GM12878 (cell line): ENCODE data around the gene TSHZ3. TPM values are rescaled to one million over a fixed set of nuclear protein-coding genes. Genes with fewer than 3 reads are reported as not detected.

Experiments used
- ATAC-seq: fragments of 200-7000 bp; cut with Tn5 transposase; 3 replicates; pipeline ENCODE4 v1.9.1; 2020; ENCODE audit warnings: mild to moderate bottlenecking, moderate library complexity
- Bru-seq: library from RNA; stranded (reverse); fragments of 400-500 nt; gene quantifications from one replicate; lab custom pipeline; 2021; lab: Mats Ljungman, UMichigan
- BruChase-seq, 2 experiments: library from RNA; stranded (reverse); fragments of 400-500 nt; gene quantifications; one replicate each; lab custom pipeline; 2021; lab: Mats Ljungman, UMichigan
- BruUV-seq: library from RNA; stranded (reverse); fragments of 400-500 nt; replicated peaks from 2 replicates; lab custom pipeline; 2021; lab: Mats Ljungman, UMichigan
- CTCF ChIA-PET: fragments of 300-600 bp; sonication (Branson Sonifier 250); formaldehyde crosslinking; extraction: SDS; loops from one replicate; lab custom pipeline; 2021; ENCODE audit warnings: inconsistent platforms; lab: Yijun Ruan, JAX
- POLR2A ChIA-PET: fragments of 350-600 bp; formaldehyde crosslinking; extraction: SDS; loops from one replicate; lab custom pipeline; 2021; ENCODE audit warnings: inconsistent platforms; lab: Charles Lee
- RAD21 ChIA-PET: fragments of 300-600 bp; sonication (Branson Sonifier 250); formaldehyde crosslinking; loops from one replicate; lab custom pipeline; 2023; ENCODE audit warnings: antibody characterized with exemption; ENCODE audit not compliant: unreplicated experiment; lab: Charles Lee
- SMC1A ChIA-PET: fragments of 300-600 bp; sonication (Branson Sonifier 250); formaldehyde crosslinking; loops from one replicate; lab custom pipeline; 2023; ENCODE audit not compliant: unreplicated experiment, uncharacterized antibody; lab: Charles Lee
- DNase-seq: peaks from one replicate; pipeline ENCODE4 v3.0.0-alpha.2; 2011; ENCODE audit warnings: low read depth, low spot score
- FAIRE-seq: peaks from 3 replicates; lab custom pipeline; 2011; peaks lifted over from hg19 to GRCh38; lab: Jason Lieb, UNC
- H2AFZ ChIP-seq: 2 replicates; pipeline ENCODE4 v1.6.0; 2011; ENCODE audit warnings: low read depth, low read length, control low read depth; ENCODE audit not compliant: control insufficient read depth
- H3K27ac ChIP-seq: 2 replicates; pipeline ENCODE4 v1.5.1; 2011; ENCODE audit warnings: control low read depth; ENCODE audit not compliant: control insufficient read depth, insufficient read depth
- H3K27me3 ChIP-seq, 2 experiments: replicated peaks in 1 of 2; 2 replicates each; pipeline versions ENCODE4 v1.6.0 to v1.6.1; 2011; ENCODE audit warnings: low read length in 1 of 2; ENCODE audit not compliant: control insufficient read depth in 2 of 2, insufficient read depth in 2 of 2
- H3K36me3 ChIP-seq, 2 experiments: 2 replicates each; pipeline ENCODE4 v1.5.1; 2011; ENCODE audit warnings: low read length in 1 of 2; ENCODE audit not compliant: control insufficient read depth in 2 of 2, insufficient read depth in 2 of 2
- H3K4me1 ChIP-seq: 2 replicates; pipeline ENCODE4 v1.6.1; 2011; ENCODE audit warnings: mild to moderate bottlenecking, low read length, moderate library complexity, mixed read lengths; ENCODE audit not compliant: control insufficient read depth, insufficient read depth
- H3K4me2 ChIP-seq: 2 replicates; pipeline ENCODE4 v1.6.0; 2011; ENCODE audit warnings: control low read depth; ENCODE audit not compliant: control insufficient read depth, insufficient read depth
- H3K4me3 ChIP-seq: fragments of 200-600 bp; sonication (generic); 2 replicates; pipeline ENCODE4 v1.5.1; 2016
- H3K79me2 ChIP-seq: 2 replicates; pipeline ENCODE4 v1.6.0; 2011; ENCODE audit warnings: low read length; ENCODE audit not compliant: control insufficient read depth, insufficient read depth
- H3K9ac ChIP-seq: 2 replicates; pipeline ENCODE4 v1.8.0; 2011; ENCODE audit warnings: low read length, control low read depth, mixed read lengths; ENCODE audit not compliant: control insufficient read depth, insufficient read depth
- H3K9me3 ChIP-seq: replicated peaks from 3 replicates; pipeline ENCODE4 v1.5.1; 2011; ENCODE audit warnings: mild to moderate bottlenecking, low read length; ENCODE audit not compliant: control insufficient read depth, insufficient read depth
- H4K20me1 ChIP-seq: 2 replicates; pipeline ENCODE4 v1.6.0; 2011; ENCODE audit not compliant: control insufficient read depth, insufficient read depth
- HDGF ChIP-seq: fragments of 450-650 bp; IDR thresholded peaks from 2 replicates; pipeline ENCODE4 v1.6.1; 2016; ENCODE audit warnings: antibody characterized with exemption
- MAX ChIP-seq: IDR thresholded peaks from 2 replicates; pipeline ENCODE4 v1.6.1; 2012; ENCODE audit warnings: low read depth, low read length, improper control_type of control experiment
- TCF3 ChIP-seq: IDR thresholded peaks from 2 replicates; pipeline ENCODE4 v1.6.1; 2012; ENCODE audit warnings: low read depth, mild to moderate bottlenecking, low read length, borderline replicate concordance; ENCODE audit not compliant: insufficient read depth
- WGBS: methylation state at CpG from one replicate; pipeline ENCODE4 v1.1.6; 2016; ENCODE audit warnings: low lambda C conversion rate; ENCODE audit not compliant: insufficient replicate concordance, insufficient coverage; ENCODE audit errors: missing lambda C conversion rate; 5-methylcytosine and 5-hydroxymethylcytosine counted together
- in situ Hi-C: fragments of 300-500 bp; cut with MboI; formaldehyde crosslinking; loops from 9 replicates; pipeline ENCODE4 v1.14.3; 2018; ENCODE audit warnings: mixed read lengths
- intact Hi-C: fragments of 100-400 bp; cut with micrococcal nuclease; formaldehyde crosslinking; loops from one replicate; pipeline ENCODE4 v1.14.2; 2022; ENCODE audit not compliant: unreplicated experiment
- long read RNA-seq, 2 experiments: library from polyadenylated mRNA; unstranded; transcript quantifications; one replicate each; pipeline ENCODE4 v2.0.0, GENCODE V29; 2019 to 2020
- polyA minus RNA-seq, 3 experiments: library from RNA; depleted of rRNA, polyadenylated mRNA; stranded (reverse); fragments of >200 nt; gene quantifications; 2 replicates each; pipeline ENCODE4 v1.2.3, GENCODE V29; 2011
- polyA plus RNA-seq, 11 experiments: library from polyadenylated mRNA; depleted of rRNA in 4 of 11; unstranded in 6 of 11; stranded (reverse) in 5 of 11; fragments of >200 nt; fragmentation: Nextera tagmentation in 4 of 11; fragmentation: Illumina TruSeq in 1 of 11; extraction: Ambion mirVana in 4 of 11; extraction: Trizol in 1 of 11; gene quantifications; 1 replicate in 1 of 11; 2 replicates in 10 of 11; pipeline versions ENCODE4 v1.2.1 to v1.2.3, GENCODE V29; 2011 to 2016; ENCODE audit warnings: inconsistent platforms in 2 of 11, missing spikeins in 2 of 11, low read depth in 1 of 11
- total RNA-seq, 4 experiments: library from RNA; depleted of rRNA in 3 of 4; stranded (reverse); fragments of >200 nt in 3 of 4; fragmentation: Illumina TruSeq in 1 of 4; extraction: Trizol in 1 of 4; gene quantifications; 2 replicates each; pipeline versions ENCODE4 v1.2.1 to v1.2.3, GENCODE V29; 2013 to 2021

The TSHZ3 gene
- not detected in 2 replicates for total RNA-seq (2013; cell fraction: nucleolus; rRNA removed)
- not detected in 2 replicates for total RNA-seq (2014; rRNA removed)
- total RNA-seq (2014; rRNA removed; fragmentation: Illumina TruSeq; extraction: Trizol): not detected in 2 replicates
- total RNA-seq (2021): 0.11 and 0.23 TPM in 2 replicates
- polyA plus RNA-seq (2011; ENCODE audit: low read depth): not detected
- not detected in 2 replicates for polyA plus RNA-seq (2011; rRNA removed)
- polyA plus RNA-seq (2011; cell fraction: cytosol; rRNA removed): not detected in 2 replicates
- polyA plus RNA-seq (2011; cell fraction: nucleus; rRNA removed): not detected in 2 replicates
- polyA plus RNA-seq (2012): not detected in 2 replicates
- not detected in 2 replicates for polyA plus RNA-seq (2014; fragmentation: Illumina TruSeq; extraction: Trizol)
- polyA plus RNA-seq (2014; fragmentation: Nextera tagmentation; extraction: Ambion mirVana): not detected
- not detected in 2 replicates for polyA plus RNA-seq (2014; rRNA removed)
- not detected for polyA plus RNA-seq (2016; fragmentation: Nextera tagmentation; extraction: Ambion mirVana)
- polyA minus RNA-seq (2011; rRNA and poly(A)+ RNA removed): not detected in 2 replicates
- polyA minus RNA-seq (2011; cell fraction: cytosol; rRNA and poly(A)+ RNA removed): not detected in 2 replicates
- polyA minus RNA-seq (2011; cell fraction: nucleus; rRNA and poly(A)+ RNA removed): not detected in 2 replicates
- Bru-seq, nascent RNA: percentile 4 among the genes with signal in this experiment
- percentile 3 among the genes with signal in this experiment for BruChase-seq, experiment 1, labeled RNA remaining after a 6-hour chase
- BruChase-seq, experiment 2, labeled RNA remaining after a 2-hour chase: percentile 1 among the genes with signal in this experiment
- long read RNA-seq, experiment 1: 0 reads
- long read RNA-seq, experiment 2: 0 reads

- POLR2A ChIA-PET: no interaction called here
- CTCF ChIA-PET: no interaction called here
- SMC1A ChIA-PET: no interaction called here
- no peaks in the 10 kb centered on the region for H3K36me3 ChIP-seq
- RAD21 ChIA-PET: no interaction called here
- intact Hi-C loops: no loop called here
- FAIRE-seq (no peak), DNase-seq (no peak), ATAC-seq (no peak)
- H3K4me1 ChIP-seq: no peaks in the 10 kb centered on the region
- H3K4me2 ChIP-seq: no peak within 1 kb of the TSS
- no peaks in the 10 kb centered on the region; a peak in 1 of 4 replicates for H3K27me3 ChIP-seq
- no peaks in the 10 kb centered on the region; the same call in 2 of the 3 replicates for H3K9me3 ChIP-seq
- H4K20me1 ChIP-seq: no peaks in the 10 kb centered on the region
- no peak within 1 kb of the TSS for H3K9ac ChIP-seq
- H3K4me3 ChIP-seq: no peak within 1 kb of the TSS
- WGBS: 35% methylated on average over 16 of the region's 86 CpGs
- H3K79me2 ChIP-seq: no peaks in the 10 kb centered on the region
- no peak within 1 kb of the TSS for H2AFZ ChIP-seq
- no TSS peak for BruUV-seq
- no peak within 1 kb of the TSS for H3K27ac ChIP-seq
- in situ Hi-C loops: no loop called here
- TF ChIP-seq MAX: no peak
- TF ChIP-seq TCF3: no peak
- TF ChIP-seq HDGF: no peak
These were observed at the start of gene TSHZ3 for GRCh38 chr19:31349160-31349881. TSS of gene TSHZ3 (minus strand) at chr19:31349436. CDS start at chr19:31349219, 217 bp downstream.
